ENCODE data around the gene OSR1.

OSR1 gene

GRCh38 chr2:19365126-19365525 lies 6.7 kb upstream of the OSR1 start:
- no peaks in the 10 kb centered on the region for H3K9me3 Mint-ChIP-seq
- H3K4me1 Mint-ChIP-seq: peaks cover 33% of the 10 kb centered on the region
- no peak overlapping the region for H3K4me3 Mint-ChIP-seq
- H3K36me3 Mint-ChIP-seq (ENCODE audit: low read depth): no peaks in the 10 kb centered on the region
- H3K27ac Mint-ChIP-seq: no peak overlapping the region
- peaks cover 77% of the 10 kb centered on the region for H3K27me3 Mint-ChIP-seq (ENCODE audit: low read depth)
- TF ChIP-seq, protein P1, sequence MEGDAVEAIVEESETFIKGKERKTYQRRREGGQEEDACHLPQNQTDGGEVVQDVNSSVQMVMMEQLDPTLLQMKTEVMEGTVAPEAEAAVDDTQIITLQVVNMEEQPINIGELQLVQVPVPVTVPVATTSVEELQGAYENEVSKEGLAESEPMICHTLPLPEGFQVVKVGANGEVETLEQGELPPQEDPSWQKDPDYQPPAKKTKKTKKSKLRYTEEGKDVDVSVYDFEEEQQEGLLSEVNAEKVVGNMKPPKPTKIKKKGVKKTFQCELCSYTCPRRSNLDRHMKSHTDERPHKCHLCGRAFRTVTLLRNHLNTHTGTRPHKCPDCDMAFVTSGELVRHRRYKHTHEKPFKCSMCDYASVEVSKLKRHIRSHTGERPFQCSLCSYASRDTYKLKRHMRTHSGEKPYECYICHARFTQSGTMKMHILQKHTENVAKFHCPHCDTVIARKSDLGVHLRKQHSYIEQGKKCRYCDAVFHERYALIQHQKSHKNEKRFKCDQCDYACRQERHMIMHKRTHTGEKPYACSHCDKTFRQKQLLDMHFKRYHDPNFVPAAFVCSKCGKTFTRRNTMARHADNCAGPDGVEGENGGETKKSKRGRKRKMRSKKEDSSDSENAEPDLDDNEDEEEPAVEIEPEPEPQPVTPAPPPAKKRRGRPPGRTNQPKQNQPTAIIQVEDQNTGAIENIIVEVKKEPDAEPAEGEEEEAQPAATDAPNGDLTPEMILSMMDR (IDR thresholded peaks at IDR 0.05; ENCODE audit: unreplicated experiment in 3 of 3): no peak

GRCh38 chr2:19364014-19364413 lies 5.6 kb upstream of the OSR1 start:
- peak overlapping the region in 2 of 3 experiments; percentile 72 to 91 for H3K27ac Mint-ChIP-seq
- H3K4me1 Mint-ChIP-seq: peaks cover 37% of the 10 kb centered on the region
- no peaks in the 10 kb centered on the region for H3K36me3 Mint-ChIP-seq (ENCODE audit: low read depth)

GRCh38 chr2:19363474-19363778 lies 5.0 kb upstream of the OSR1 start:
- Mint-ChIP-seq H3K27ac (peak overlapping the region in 2 of 3 experiments; percentile 72 to 91), H3K36me3 (ENCODE audit: low read depth) (no peaks in the 10 kb centered on the region), H3K9me3 (no peaks in the 10 kb centered on the region), H3K4me3 (peak overlapping the region; percentile 87 to 91 (median 88)), H3K27me3 (ENCODE audit: low read depth) (peaks cover 93% of the 10 kb centered on the region), H3K4me1 (peaks cover 37% of the 10 kb centered on the region)
- TF ChIP-seq, protein P1 (IDR thresholded peaks at IDR 0.05; ENCODE audit: unreplicated experiment in 3 of 3): no peak

More at GRCh38 chr2:19364014-19364413, 5.6 kb upstream of the OSR1 start:
- TF ChIP-seq, protein P1 (IDR thresholded peaks at IDR 0.05; ENCODE audit: unreplicated experiment in 3 of 3): no peak
- no peaks in the 10 kb centered on the region for H3K9me3 Mint-ChIP-seq
- H3K4me3 Mint-ChIP-seq: peak overlapping the region; percentile 87 to 91 (median 88)
- peaks cover 88% of the 10 kb centered on the region for H3K27me3 Mint-ChIP-seq (ENCODE audit: low read depth)

DNA sequence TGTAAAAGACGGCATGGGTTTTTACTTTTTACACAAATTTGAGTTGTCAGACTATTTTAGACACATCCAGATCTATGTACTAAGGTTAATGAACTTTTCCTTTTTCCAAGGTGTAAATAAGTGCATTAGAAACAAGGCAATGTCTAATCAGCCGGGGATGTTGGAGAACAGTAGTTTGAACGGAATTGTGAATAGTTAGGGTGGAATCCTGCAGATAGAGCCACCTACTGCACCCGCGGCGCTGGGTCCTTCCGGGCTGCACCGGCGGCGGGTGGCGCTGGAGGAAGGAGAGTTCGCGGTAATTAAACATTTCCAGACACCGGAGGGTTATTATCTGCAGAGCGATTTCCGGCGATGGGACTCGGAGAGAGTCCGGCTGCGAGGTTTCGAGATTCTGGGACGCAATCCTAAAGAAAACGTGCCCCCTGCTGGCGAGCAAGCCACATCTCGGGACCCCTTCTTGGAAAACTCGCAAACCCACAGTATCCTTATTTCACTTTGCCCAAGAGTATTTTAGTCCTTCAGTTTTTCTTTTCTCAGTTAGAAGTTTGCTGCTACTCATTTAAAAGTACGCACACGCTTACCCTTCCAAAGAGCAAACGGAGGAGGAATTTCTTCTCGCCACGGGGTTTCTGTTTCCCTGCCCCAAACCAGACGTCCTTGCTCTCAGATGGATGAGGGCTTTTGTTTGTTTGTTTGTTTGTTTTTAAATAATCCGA lies 4.5 kb upstream of the OSR1 start:
- TF ChIP-seq, protein P1 (IDR thresholded peaks at IDR 0.05; ENCODE audit: unreplicated experiment in 3 of 3): peak; percentile 86
- no peaks in the 10 kb centered on the region for H3K36me3 Mint-ChIP-seq (ENCODE audit: low read depth)
- H3K4me3 Mint-ChIP-seq: peak overlapping the region; percentile 87 to 91 (median 88)
- H3K4me1 Mint-ChIP-seq: peaks cover 37% of the 10 kb centered on the region
- no peaks in the 10 kb centered on the region for H3K9me3 Mint-ChIP-seq
- peaks cover 96% of the 10 kb centered on the region for H3K27me3 Mint-ChIP-seq (ENCODE audit: low read depth)
- H3K27ac Mint-ChIP-seq: peak overlapping the region; percentile 62 to 91 (median 72)

DNA sequence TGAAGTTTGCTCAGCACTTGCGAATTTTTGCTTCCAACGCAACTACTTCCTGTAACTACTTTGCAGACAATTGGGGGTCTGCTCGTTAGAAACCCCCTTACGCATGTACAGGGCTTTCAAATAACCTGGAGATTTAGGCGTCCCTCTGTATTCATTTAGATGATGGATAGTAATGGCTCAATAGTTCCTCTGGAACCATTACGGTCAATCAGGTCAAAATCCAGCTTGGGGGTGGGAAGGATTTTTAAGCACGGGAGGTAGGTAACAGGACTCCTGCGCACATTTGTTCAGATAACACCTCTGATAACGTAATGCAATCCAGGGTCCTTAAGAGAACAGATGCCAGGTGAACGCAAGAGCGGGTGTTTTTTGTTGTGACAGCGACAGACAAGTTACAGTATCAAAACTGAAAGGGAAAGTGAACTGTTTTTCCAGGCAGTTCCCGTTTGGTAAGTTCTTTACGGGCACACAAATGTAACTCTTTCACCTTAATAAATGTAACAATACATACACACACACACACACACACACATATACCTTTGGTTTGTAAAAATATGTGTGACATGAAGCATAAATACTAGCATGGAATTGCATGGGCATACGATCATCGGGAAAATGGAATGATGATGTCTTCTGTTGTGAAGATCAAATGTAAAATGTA lies 3.8 kb upstream of the OSR1 start:
- TF ChIP-seq, protein P1 (IDR thresholded peaks at IDR 0.05; ENCODE audit: unreplicated experiment in 3 of 3): no peak
- Mint-ChIP-seq H3K27me3 (ENCODE audit: low read depth) (peaks cover 96% of the 10 kb centered on the region), H3K9me3 (no peaks in the 10 kb centered on the region), H3K4me3 (peak overlapping the region; percentile 87 to 91 (median 88)), H3K36me3 (ENCODE audit: low read depth) (peaks cover 3% of the 10 kb centered on the region), H3K27ac (peak overlapping the region; percentile 62 to 91 (median 72)), H3K4me1 (peaks cover 41% of the 10 kb centered on the region)

Measured in nephron (organoid).